SH-SY5Y (cell line): ENCODE measurements around the gene HIVEP3.

Experiments used
- GATA2 ChIP-seq: IDR thresholded peaks from 2 replicates; pipeline ENCODE4 v1.6.1; 2011; ENCODE audit warnings: mild to moderate bottlenecking, low read depth, low read length
- GATA3 ChIP-seq: IDR thresholded peaks from 2 replicates; pipeline ENCODE4 v1.6.1; 2011; ENCODE audit warnings: low read depth, mild to moderate bottlenecking, low read length, moderate library complexity

DNA sequence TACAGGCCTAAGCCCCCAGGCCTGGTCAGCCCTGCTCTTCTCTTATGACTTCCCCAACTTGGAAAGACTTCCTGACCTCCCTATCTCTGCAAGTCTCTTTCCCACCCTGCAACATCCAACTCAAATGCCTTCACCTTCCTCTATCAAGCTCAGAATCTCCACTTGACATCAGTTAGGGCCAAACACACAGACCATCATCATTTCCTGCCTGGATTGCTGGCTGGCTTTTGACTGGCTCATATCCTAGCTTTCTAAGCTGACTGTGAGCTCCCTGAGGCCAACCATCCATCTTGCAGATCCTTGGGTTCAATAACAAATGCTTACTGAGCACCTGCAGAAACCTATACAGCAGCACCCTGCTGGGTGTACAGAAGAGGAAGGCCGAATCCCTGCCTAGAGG is 296.9 kb downstream of the HIVEP3 start:
- TF ChIP-seq GATA3, result no peak
- TF ChIP-seq GATA2, result no peak
